ENCODE results near the gene AP4B1.

Gene AP4B1

DNA sequence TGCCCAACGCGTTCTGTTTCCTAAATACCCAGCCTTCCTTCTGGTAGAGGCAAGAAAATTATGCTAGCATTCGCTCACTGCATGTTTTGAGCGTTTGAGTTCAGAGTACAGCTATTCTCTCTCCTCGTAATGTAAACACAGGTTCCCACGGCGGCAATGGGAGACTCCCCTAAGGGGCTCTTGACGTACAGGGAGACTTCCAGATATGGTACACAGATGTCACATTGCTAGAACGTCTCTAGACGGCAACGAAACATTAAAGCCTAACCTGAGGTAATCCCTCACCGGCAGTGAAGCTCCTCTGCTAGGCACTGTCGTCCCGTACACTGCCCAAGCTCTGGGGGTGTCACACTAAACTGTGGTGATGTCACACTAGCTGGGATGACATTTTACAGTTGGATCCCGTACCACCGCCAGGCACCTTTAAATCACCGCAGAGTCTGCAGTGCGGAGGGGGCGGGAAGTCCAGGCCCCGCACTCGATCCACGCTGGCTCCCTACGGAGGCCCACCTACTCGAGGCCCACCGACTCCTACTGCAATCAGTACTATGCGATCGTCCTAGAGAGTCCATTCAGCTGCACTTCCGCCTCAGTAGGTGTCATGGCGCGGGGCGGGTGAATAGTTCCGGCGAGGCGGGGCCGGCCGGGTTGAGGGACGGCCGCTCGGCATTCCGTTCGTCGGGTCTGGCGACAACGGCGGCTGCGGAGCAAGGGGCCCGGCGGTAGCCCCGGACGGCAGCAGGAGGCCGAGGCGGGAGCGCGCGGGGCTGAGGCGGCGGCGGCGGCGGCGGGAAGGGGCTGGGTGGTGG, 24.5 kb upstream of the AP4B1 start, which contains the start of gene HIPK1 (continued):
- TF ChIP-seq, protein P1, sequence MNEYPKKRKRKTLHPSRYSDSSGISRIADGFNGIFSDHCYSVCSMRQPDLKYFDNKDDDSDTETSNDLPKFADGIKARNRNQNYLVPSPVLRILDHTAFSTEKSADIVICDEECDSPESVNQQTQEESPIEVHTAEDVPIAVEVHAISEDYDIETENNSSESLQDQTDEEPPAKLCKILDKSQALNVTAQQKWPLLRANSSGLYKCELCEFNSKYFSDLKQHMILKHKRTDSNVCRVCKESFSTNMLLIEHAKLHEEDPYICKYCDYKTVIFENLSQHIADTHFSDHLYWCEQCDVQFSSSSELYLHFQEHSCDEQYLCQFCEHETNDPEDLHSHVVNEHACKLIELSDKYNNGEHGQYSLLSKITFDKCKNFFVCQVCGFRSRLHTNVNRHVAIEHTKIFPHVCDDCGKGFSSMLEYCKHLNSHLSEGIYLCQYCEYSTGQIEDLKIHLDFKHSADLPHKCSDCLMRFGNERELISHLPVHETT (tag by site-specific recombination; IDR thresholded peaks at IDR 0.05), result peak; percentile 90
- TF ChIP-seq ZNF843 (tag by site-specific recombination; IDR thresholded peaks at IDR 0.05) (peak; percentile 69; the same call in 1 of the 2 replicates), SALL2 (tag by site-specific recombination; IDR thresholded peaks at IDR 0.05; ENCODE audit: borderline replicate concordance) (no peak), GLI2 (tag by site-specific recombination; IDR thresholded peaks at IDR 0.05; ENCODE audit: borderline replicate concordance, low read depth) (no peak; the same call in 1 of the 2 replicates), ZNF175 (tag by site-specific recombination; IDR thresholded peaks at IDR 0.05) (no peak), ZNF561 (tag by site-specific recombination; IDR thresholded peaks at IDR 0.05; ENCODE audit: borderline replicate concordance) (peak; percentile 67), ZNF341 (tag by site-specific recombination; IDR thresholded peaks at IDR 0.05; ENCODE audit: low read depth) (peak; percentile 56), ZNF24 (tag by site-specific recombination; IDR thresholded peaks at IDR 0.05) (peak; percentile 94; the same call in 1 of the 2 replicates), KLF1 (tag by site-specific recombination; IDR thresholded peaks at IDR 0.05) (peak; percentile 71), ZNF416 (tag by site-specific recombination; IDR thresholded peaks at IDR 0.05) (no peak), TCF7L2 (IDR thresholded peaks at IDR 0.05; ENCODE audit: borderline replicate concordance, low read depth, low read length) (no peak), ZNF426 (tag by site-specific recombination; IDR thresholded peaks at IDR 0.05) (peak; percentile 17; the same call in 1 of the 2 replicates), ZNF629 (tag by site-specific recombination; IDR thresholded peaks at IDR 0.05) (peak; percentile 99), ZNF529 (tag by site-specific recombination; IDR thresholded peaks at IDR 0.05; ENCODE audit: insufficient replicate concordance) (no peak), ZNF335 (tag by site-specific recombination; conservative IDR thresholded peaks at IDR 0.05) (peak; percentile 98), GFI1B (tag by site-specific recombination; IDR thresholded peaks at IDR 0.05) (peak; percentile 75), ZNF658 (tag by site-specific recombination; IDR thresholded peaks at IDR 0.05) (no peak), ZNF394 (tag by site-specific recombination; IDR thresholded peaks at IDR 0.05; ENCODE audit: borderline replicate concordance) (peak; percentile 81), GLI4 (tag by site-specific recombination; IDR thresholded peaks at IDR 0.05) (peak; percentile 61; the same call in 1 of the 2 replicates), ZNF701 (tag by site-specific recombination; IDR thresholded peaks at IDR 0.05) (no peak), ZNF600 (tag by site-specific recombination; IDR thresholded peaks at IDR 0.05) (peak; percentile 91), ZNF76 (tag by site-specific recombination; IDR thresholded peaks at IDR 0.05; ENCODE audit: borderline replicate concordance, low read depth) (peak; percentile 89), TRIM28 (IDR thresholded peaks at IDR 0.05; ENCODE audit: borderline replicate concordance, low read length) (peak; percentile 96)
- TF ChIP-seq, protein P2, sequence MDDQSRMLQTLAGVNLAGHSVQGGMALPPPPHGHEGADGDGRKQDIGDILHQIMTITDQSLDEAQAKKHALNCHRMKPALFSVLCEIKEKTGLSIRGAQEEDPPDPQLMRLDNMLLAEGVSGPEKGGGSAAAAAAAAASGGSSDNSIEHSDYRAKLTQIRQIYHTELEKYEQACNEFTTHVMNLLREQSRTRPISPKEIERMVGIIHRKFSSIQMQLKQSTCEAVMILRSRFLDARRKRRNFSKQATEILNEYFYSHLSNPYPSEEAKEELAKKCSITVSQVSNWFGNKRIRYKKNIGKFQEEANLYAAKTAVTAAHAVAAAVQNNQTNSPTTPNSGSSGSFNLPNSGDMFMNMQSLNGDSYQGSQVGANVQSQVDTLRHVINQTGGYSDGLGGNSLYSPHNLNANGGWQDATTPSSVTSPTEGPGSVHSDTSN (CRISPR knock-in tag; IDR thresholded peaks at IDR 0.05), result peak; percentile 82; the same call in 1 of the 2 replicates
- TF ChIP-seq, protein P3, sequence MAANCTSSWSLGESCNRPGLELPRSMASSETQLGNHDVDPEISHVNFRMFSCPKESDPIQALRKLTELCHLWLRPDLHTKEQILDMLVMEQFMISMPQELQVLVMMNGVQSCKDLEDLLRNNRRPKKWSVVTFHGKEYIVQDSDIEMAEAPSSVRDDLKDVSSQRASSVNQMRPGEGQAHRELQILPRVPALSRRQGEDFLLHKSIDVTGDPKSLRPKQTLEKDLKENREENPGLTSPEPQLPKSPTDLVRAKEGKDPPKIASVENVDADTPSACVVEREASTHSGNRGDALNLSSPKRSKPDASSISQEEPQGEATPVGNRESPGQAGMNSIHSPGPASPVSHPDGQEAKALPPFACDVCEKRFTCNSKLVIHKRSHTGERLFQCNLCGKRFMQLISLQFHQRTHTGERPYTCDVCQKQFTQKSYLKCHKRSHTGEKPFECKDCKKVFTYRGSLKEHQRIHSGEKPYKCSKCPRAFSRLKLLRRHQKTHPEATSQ (tag by site-specific recombination; IDR thresholded peaks at IDR 0.05), result no peak
- TF ChIP-seq, protein P4, sequence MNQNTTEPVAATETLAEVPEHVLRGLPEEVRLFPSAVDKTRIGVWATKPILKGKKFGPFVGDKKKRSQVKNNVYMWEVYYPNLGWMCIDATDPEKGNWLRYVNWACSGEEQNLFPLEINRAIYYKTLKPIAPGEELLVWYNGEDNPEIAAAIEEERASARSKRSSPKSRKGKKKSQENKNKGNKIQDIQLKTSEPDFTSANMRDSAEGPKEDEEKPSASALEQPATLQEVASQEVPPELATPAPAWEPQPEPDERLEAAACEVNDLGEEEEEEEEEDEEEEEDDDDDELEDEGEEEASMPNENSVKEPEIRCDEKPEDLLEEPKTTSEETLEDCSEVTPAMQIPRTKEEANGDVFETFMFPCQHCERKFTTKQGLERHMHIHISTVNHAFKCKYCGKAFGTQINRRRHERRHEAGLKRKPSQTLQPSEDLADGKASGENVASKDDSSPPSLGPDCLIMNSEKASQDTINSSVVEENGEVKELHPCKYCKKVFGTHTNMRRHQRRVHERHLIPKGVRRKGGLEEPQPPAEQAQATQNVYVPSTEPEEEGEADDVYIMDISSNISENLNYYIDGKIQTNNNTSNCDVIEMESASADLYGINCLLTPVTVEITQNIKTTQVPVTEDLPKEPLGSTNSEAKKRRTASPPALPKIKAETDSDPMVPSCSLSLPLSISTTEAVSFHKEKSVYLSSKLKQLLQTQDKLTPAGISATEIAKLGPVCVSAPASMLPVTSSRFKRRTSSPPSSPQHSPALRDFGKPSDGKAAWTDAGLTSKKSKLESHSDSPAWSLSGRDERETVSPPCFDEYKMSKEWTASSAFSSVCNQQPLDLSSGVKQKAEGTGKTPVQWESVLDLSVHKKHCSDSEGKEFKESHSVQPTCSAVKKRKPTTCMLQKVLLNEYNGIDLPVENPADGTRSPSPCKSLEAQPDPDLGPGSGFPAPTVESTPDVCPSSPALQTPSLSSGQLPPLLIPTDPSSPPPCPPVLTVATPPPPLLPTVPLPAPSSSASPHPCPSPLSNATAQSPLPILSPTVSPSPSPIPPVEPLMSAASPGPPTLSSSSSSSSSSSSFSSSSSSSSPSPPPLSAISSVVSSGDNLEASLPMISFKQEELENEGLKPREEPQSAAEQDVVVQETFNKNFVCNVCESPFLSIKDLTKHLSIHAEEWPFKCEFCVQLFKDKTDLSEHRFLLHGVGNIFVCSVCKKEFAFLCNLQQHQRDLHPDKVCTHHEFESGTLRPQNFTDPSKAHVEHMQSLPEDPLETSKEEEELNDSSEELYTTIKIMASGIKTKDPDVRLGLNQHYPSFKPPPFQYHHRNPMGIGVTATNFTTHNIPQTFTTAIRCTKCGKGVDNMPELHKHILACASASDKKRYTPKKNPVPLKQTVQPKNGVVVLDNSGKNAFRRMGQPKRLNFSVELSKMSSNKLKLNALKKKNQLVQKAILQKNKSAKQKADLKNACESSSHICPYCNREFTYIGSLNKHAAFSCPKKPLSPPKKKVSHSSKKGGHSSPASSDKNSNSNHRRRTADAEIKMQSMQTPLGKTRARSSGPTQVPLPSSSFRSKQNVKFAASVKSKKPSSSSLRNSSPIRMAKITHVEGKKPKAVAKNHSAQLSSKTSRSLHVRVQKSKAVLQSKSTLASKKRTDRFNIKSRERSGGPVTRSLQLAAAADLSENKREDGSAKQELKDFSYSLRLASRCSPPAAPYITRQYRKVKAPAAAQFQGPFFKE (tag by site-specific recombination; IDR thresholded peaks at IDR 0.05; ENCODE audit: borderline replicate concordance), result no peak
- TF ChIP-seq, protein P5, sequence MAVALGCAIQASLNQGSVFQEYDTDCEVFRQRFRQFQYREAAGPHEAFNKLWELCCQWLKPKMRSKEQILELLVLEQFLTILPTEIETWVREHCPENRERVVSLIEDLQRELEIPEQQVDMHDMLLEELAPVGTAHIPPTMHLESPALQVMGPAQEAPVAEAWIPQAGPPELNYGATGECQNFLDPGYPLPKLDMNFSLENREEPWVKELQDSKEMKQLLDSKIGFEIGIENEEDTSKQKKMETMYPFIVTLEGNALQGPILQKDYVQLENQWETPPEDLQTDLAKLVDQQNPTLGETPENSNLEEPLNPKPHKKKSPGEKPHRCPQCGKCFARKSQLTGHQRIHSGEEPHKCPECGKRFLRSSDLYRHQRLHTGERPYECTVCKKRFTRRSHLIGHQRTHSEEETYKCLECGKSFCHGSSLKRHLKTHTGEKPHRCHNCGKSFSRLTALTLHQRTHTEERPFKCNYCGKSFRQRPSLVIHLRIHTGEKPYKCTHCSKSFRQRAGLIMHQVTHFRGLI (tag by site-specific recombination; IDR thresholded peaks at IDR 0.05), result no peak
